HL-60 (cell line): ENCODE results near the gene TBC1D7.

ENCODE experiments used
- DNase-seq, 2 experiments: peaks; one replicate each; pipeline ENCODE4 v3.0.0-alpha.2; 2010 to 2020; ENCODE audit warnings: low read depth in 1 of 2, low spot score in 1 of 2
- H3K27ac ChIP-seq: fragments of 250-450 bp; sonication (Bioruptor Pico); replicated peaks from 2 replicates; pipeline ENCODE4 v1.5.1; 2020; ENCODE audit warnings: mild to moderate bottlenecking, moderate library complexity
- H3K27me3 ChIP-seq: fragments of 250-450 bp; sonication (Bioruptor Pico); 2 replicates; pipeline ENCODE4 v1.5.1; 2021; ENCODE audit warnings: mild to moderate bottlenecking, moderate library complexity; ENCODE audit not compliant: insufficient read depth, poor library complexity, severe bottlenecking
- H3K4me3 ChIP-seq: replicated peaks from 2 replicates; pipeline ENCODE4 v1.5.1; 2011; ENCODE audit warnings: mild to moderate bottlenecking, control low read depth, low read length; ENCODE audit not compliant: insufficient read depth
- GABPA ChIP-seq: IDR thresholded peaks from 2 replicates; pipeline ENCODE4 v1.6.1; 2012; ENCODE audit warnings: low read depth
- POLR2AphosphoS5 ChIP-seq: IDR thresholded peaks from 2 replicates; pipeline ENCODE4 v1.6.1; 2012; ENCODE audit warnings: low read depth
- SPI1 ChIP-seq: IDR thresholded peaks from 2 replicates; pipeline ENCODE4 v1.6.1; 2012; ENCODE audit warnings: low read depth, mild to moderate bottlenecking, borderline replicate concordance
- TF ChIP-seq, protein P1 (sequence below): IDR thresholded peaks from 2 replicates; pipeline ENCODE4 v1.6.1; 2012; ENCODE audit warnings: low read depth; ENCODE audit not compliant: insufficient replicate concordance
- TF ChIP-seq, protein P2 (sequence below): IDR thresholded peaks from one replicate; pipeline ENCODE4 v1.5.1; 2011; ENCODE audit warnings: low read length, control low read depth, inconsistent platforms; ENCODE audit not compliant: insufficient read depth

TBC1D7 gene

DNA sequence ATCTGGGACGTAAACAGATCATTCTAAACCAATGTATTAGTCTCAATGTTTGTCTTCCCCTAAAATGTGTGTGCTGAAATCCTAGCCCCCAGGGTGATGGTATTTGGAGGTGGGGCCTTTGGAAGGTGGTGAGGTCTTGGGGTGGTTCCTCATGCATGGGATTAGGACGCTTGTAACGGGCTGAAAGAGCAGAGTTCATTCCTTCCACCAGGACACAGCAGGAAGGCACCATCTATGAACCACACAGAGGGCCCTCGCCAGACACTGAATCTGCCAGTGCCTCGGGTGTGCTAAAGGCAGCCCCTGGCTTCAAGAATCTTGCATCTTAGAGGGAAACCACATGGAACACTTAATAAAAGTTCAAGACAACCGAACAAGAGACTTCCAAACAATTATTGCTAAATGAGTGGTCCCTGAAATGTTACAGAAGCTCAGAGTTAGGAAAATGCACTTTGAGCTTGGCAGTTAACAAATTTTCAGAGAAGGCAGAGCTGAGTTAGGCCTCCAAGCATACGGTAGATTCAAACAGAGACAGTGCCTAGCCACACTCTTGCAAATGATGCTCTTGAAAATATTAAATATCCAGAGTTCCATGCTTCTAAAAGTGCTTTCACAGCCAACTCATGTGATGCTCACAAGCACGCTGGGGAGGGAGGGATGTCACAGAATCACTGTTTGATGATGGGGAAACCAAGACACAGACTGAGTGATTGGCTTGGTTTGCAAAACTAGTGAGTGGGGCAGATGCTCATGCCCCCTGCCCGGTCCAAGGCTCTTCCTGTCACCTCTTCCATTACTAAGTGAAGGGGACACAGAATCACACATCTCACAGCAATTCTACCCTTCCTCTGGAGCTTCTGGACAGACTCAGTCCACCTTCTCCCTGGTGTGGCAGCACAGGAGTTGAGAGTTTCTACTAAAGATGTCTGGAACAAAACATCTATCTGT lies 27.4 kb downstream of the TBC1D7 start:
- Histone ChIP-seq H3K27ac (no peak overlapping the region), H3K27me3 (no peaks in the 10 kb centered on the region)
- DNase-seq, result no peak

DNA sequence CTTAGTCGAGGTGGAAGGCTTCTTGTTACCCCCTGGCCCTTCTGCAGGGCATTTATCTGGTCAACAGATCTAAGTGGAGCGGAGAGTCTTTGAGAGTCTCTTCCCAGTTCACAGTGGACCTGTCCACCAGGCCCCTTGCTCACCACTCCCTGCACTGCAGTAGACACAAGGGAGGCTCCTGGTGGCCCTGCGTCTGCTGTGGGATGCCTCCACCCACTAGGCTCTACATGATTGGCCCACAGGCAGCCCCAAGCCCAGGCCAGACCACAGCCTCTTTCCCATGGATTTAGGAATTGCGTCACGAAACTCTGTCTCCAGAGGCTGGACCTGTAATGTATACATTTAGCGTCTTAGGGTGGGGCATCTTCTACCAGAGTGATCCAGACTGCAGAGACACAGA lies 28.4 kb downstream of the TBC1D7 start:
- no peaks in the 10 kb centered on the region for H3K27me3 ChIP-seq
- TF ChIP-seq GABPA (no peak), SPI1 (no peak), POLR2AphosphoS5 (no peak)
- TF ChIP-seq, protein P1, sequence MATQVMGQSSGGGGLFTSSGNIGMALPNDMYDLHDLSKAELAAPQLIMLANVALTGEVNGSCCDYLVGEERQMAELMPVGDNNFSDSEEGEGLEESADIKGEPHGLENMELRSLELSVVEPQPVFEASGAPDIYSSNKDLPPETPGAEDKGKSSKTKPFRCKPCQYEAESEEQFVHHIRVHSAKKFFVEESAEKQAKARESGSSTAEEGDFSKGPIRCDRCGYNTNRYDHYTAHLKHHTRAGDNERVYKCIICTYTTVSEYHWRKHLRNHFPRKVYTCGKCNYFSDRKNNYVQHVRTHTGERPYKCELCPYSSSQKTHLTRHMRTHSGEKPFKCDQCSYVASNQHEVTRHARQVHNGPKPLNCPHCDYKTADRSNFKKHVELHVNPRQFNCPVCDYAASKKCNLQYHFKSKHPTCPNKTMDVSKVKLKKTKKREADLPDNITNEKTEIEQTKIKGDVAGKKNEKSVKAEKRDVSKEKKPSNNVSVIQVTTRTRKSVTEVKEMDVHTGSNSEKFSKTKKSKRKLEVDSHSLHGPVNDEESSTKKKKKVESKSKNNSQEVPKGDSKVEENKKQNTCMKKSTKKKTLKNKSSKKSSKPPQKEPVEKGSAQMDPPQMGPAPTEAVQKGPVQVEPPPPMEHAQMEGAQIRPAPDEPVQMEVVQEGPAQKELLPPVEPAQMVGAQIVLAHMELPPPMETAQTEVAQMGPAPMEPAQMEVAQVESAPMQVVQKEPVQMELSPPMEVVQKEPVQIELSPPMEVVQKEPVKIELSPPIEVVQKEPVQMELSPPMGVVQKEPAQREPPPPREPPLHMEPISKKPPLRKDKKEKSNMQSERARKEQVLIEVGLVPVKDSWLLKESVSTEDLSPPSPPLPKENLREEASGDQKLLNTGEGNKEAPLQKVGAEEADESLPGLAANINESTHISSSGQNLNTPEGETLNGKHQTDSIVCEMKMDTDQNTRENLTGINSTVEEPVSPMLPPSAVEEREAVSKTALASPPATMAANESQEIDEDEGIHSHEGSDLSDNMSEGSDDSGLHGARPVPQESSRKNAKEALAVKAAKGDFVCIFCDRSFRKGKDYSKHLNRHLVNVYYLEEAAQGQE, result no peak
- TF ChIP-seq, protein P2, sequence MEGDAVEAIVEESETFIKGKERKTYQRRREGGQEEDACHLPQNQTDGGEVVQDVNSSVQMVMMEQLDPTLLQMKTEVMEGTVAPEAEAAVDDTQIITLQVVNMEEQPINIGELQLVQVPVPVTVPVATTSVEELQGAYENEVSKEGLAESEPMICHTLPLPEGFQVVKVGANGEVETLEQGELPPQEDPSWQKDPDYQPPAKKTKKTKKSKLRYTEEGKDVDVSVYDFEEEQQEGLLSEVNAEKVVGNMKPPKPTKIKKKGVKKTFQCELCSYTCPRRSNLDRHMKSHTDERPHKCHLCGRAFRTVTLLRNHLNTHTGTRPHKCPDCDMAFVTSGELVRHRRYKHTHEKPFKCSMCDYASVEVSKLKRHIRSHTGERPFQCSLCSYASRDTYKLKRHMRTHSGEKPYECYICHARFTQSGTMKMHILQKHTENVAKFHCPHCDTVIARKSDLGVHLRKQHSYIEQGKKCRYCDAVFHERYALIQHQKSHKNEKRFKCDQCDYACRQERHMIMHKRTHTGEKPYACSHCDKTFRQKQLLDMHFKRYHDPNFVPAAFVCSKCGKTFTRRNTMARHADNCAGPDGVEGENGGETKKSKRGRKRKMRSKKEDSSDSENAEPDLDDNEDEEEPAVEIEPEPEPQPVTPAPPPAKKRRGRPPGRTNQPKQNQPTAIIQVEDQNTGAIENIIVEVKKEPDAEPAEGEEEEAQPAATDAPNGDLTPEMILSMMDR, result no peak
- no peak overlapping the region for H3K27ac ChIP-seq
- DNase-seq, result no peak
- no peak overlapping the region for H3K4me3 ChIP-seq

More for the DNA sequence above, 27.4 kb downstream of the TBC1D7 start:
- no peak overlapping the region for H3K4me3 ChIP-seq
- no peak for TF ChIP-seq GABPA
- no peak for TF ChIP-seq POLR2AphosphoS5
- TF ChIP-seq, protein P2, result no peak
- TF ChIP-seq, protein P1, result no peak
- no peak for TF ChIP-seq SPI1

DNA sequence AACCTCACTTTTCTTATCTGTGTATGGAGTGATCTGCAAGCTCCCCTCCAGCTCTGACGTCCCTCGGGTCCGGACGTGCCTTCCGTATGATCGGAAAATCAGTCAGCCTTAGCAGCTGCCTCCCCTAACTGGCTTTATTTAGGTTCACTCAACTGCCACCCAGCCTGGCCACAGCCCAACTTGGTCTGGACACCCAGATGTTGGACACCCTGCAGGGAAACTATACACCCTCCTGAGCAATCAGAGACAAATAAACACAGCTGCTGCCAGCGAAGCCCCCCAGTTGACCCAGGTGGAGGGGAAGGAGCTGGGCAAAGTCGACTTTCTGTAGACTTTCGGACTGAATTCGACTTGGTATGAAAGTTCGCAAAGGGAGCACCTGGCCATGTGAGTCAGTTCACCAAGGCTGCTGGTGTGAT lies 28.9 kb downstream of the TBC1D7 start:
- Histone ChIP-seq H3K4me3 (no peak overlapping the region), H3K27ac (no peak overlapping the region), H3K27me3 (no peaks in the 10 kb centered on the region)
- DNase-seq, result no peak
- TF ChIP-seq SPI1, result no peak
- TF ChIP-seq GABPA, result no peak
- TF ChIP-seq, protein P2, result no peak
